ENCODE results near the gene TEX48.

- TF ChIP-seq CTCF (IDR thresholded peaks at IDR 0.05; ENCODE audit: insufficient read depth, low read length, poor library complexity, severe bottlenecking) = peak; percentile 69
- no peak for TF ChIP-seq EZH2phosphoT487 (conservative IDR thresholded peaks at IDR 0.05; ENCODE audit: low read length)
Measured at GRCh38 chr9:114662081-114662989, 19.7 kb downstream of the TEX48 start.

Measured in SU-DHL-6 (cell line).